Measurements from ENCODE around the gene JAM2. TPM values are rescaled to one million over a fixed set of nuclear protein-coding genes. Genes with fewer than 3 reads are reported as not detected.

JAM2 gene
- total and polyA plus RNA-seq, 2 of the 4 experiments (the other 2 are of a cell fraction) = 0.72 to 2.1 TPM

- Histone ChIP-seq H4K20me1 (ENCODE audit: insufficient read depth, low read length) (no peaks in the 10 kb centered on the region; the same call in 1 of the 2 replicates), H3K9me3 (ENCODE audit: control insufficient read depth, insufficient read depth, low read length) (no peaks in the 10 kb centered on the region), H3K14ac (replicated peaks; ENCODE audit: low read depth, low read length) (no peak overlapping the region), H3K23ac (ENCODE audit: low read depth, low read length) (no peak overlapping the region; the same call in 1 of the 2 replicates), H2AK5ac (ENCODE audit: low read depth, low read length) (no peak overlapping the region), H3K4me2 (ENCODE audit: low read depth, low read length) (no peak overlapping the region), H3K27ac (ENCODE audit: insufficient read depth, low read length) (no peak overlapping the region), H3K4me3 (ENCODE audit: insufficient read depth, low read depth, low read length) (no peak overlapping the region), H3K9me1 (ENCODE audit: insufficient read depth, low read length) (no peaks in the 10 kb centered on the region), H3K4me1 (ENCODE audit: control insufficient read depth, insufficient read depth, low read length) (no peaks in the 10 kb centered on the region), H2BK20ac (ENCODE audit: low read depth, low read length) (no peak overlapping the region), H2AFZ (replicated peaks; ENCODE audit: low read length, poor library complexity) (no peak overlapping the region), H3K79me1 (ENCODE audit: low read depth in 1 of 2, low read length in 2 of 2) (peaks cover 5 to 22% of the 10 kb centered on the region in 2 experiments), H3K36me3 (ENCODE audit: control insufficient read depth, insufficient read depth, low read length) (peaks cover 5% of the 10 kb centered on the region; the same call in 1 of the 2 replicates), H3K9ac (ENCODE audit: low read depth, low read length) (no peak overlapping the region), H4K91ac (ENCODE audit: insufficient read depth, low read depth, low read length) (no peak overlapping the region), H2BK15ac (ENCODE audit: low read depth, low read length) (no peak overlapping the region), H3K56ac (ENCODE audit: extremely low read depth, insufficient read depth, low read length) (no peak overlapping the region), H4K8ac (ENCODE audit: low read depth in 2 of 2, low read length in 2 of 2) (no peak overlapping the region), H3K4ac (ENCODE audit: low read depth, low read length) (no peak overlapping the region), H2AK9ac (replicated peaks; ENCODE audit: low read depth, low read length, poor library complexity) (no peak overlapping the region), H2BK5ac (ENCODE audit: low read depth, low read length, poor library complexity, severe bottlenecking) (no peak overlapping the region), H3K18ac (ENCODE audit: low read depth, low read length) (no peak overlapping the region), H2BK120ac (ENCODE audit: low read depth, low read length) (no peak overlapping the region), H3K27me3 (ENCODE audit: control insufficient read depth, insufficient read depth, low read length) (no peaks in the 10 kb centered on the region), H4K5ac (ENCODE audit: low read depth, low read length) (no peak overlapping the region)
- no peak for TF ChIP-seq CHD1 (IDR thresholded peaks at IDR 0.05; ENCODE audit: low read depth, low read length)
- TF ChIP-seq MXI1 (IDR thresholded peaks at IDR 0.05; ENCODE audit: borderline replicate concordance, low read depth, low read length) = no peak
- TF ChIP-seq USF2 (IDR thresholded peaks at IDR 0.05; ENCODE audit: low read depth, low read length) = no peak
- no peak for TF ChIP-seq SMC3 (IDR thresholded peaks at IDR 0.05; ENCODE audit: low read depth, low read length)
- no peak for TF ChIP-seq CEBPB (IDR thresholded peaks at IDR 0.05; ENCODE audit: low read depth, low read length)
- no peak for TF ChIP-seq MAZ (IDR thresholded peaks at IDR 0.05; ENCODE audit: borderline replicate concordance, low read depth, low read length)
- no peak for TF ChIP-seq RAD21 (IDR thresholded peaks at IDR 0.05; ENCODE audit: low read length)
- no peak for TF ChIP-seq RCOR1 (IDR thresholded peaks at IDR 0.05; ENCODE audit: insufficient replicate concordance, low read length)
- in situ Hi-C loops (cut with MboI; ENCODE audit: low sequenced_read_pairs) = no loop called here
- intact Hi-C loops (cut with micrococcal nuclease) = no loop called here
- ChIA-PET POLR2A (ENCODE audit: unreplicated experiment) (no interaction called here), CTCF (no interaction called here)
- BruUV-seq (replicated peaks) = no TSS peak
- no CpG with 5 or more reads among the region's 3 CpGs for WGBS, 2 experiments (ENCODE audit: extremely low coverage in 2 of 2, insufficient read length in 1 of 2)
- no peak for DNase-seq
- dilution Hi-C loops (cut with HindIII; ENCODE audit: low sequenced_read_pairs, unreplicated experiment) = no loop called here
- no peak for ATAC-seq (ENCODE audit: low read depth)
Measured at GRCh38 chr21:25742900-25743299, 103.8 kb downstream of the JAM2 start.
